Measurements from ENCODE around the gene ERN1.
"Not testable (repeated sequence)": the region's sequence is repeated elsewhere in the genome, so short reads cannot be mapped to it uniquely, and the experiment has no call there.

The ERN1 gene

GRCh38 chr17:64129765-64130558, at the start of gene ERN1:
Gene ERN1 (minus strand): TSS chr17:64130144. CDS start chr17:64130029, 115 bp downstream.
- DNase-seq, result peak; percentile 96

DNA sequence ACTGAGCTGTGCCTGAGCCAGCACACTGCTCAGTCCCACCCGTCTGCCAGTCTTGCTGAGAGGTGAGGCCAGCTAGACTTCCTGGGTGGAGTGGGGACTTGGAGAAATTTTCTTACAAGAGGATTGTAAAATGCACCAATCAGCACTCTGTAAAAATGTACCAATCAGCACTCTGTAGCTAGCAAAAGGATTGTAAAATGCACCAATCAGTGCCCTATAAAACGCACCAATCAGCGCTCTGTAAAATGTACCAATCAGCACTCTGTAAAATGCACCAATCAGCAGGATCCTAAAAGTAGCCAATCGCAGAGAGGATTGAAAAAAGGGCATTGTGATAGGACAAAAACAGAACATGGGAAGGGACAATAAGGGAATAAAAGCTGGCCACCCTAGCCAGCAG, 49.1 kb upstream of the ERN1 start:
- DNase-seq, result not testable (repeated sequence)

GRCh38 chr17:64178011-64178825, 48.3 kb upstream of the ERN1 start:
- no peak for DNase-seq

DNA sequence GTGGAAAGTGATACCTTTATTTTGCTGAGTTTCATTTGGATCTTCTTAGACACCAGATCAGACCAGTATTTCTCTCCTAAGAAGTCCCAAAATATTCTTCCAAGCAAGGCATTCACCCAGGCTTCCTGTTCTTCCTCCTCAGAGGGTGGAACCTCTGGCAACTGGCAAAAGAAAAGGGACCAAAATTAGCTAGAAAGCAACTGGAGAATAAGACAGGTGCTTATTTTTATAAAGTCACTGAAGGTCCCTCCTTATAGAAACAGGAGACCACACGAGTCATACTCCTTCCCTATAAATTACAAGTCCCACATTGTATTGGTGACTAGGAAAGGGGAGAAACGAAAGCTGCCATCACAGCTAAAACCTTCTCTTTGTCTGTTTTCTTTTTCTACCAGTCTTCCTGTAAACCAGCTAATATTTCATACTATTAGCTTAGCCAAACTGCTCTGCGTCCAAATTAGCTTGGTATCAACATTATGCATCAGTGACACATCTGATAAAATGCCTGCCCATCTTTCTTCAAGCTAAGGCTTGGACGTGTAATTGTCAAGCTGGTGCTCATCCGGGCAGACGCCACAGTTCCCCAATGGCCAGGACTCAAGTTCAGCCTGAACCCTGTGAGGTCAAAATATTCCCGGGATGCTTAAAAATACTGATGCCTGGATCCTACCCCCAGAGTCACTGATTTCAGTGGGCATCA, 47.5 kb upstream of the ERN1 start:
- no peak for DNase-seq

- no peak for DNase-seq
Observed at GRCh38 chr17:64176556-64176955, 46.6 kb upstream of the ERN1 start.

DNA sequence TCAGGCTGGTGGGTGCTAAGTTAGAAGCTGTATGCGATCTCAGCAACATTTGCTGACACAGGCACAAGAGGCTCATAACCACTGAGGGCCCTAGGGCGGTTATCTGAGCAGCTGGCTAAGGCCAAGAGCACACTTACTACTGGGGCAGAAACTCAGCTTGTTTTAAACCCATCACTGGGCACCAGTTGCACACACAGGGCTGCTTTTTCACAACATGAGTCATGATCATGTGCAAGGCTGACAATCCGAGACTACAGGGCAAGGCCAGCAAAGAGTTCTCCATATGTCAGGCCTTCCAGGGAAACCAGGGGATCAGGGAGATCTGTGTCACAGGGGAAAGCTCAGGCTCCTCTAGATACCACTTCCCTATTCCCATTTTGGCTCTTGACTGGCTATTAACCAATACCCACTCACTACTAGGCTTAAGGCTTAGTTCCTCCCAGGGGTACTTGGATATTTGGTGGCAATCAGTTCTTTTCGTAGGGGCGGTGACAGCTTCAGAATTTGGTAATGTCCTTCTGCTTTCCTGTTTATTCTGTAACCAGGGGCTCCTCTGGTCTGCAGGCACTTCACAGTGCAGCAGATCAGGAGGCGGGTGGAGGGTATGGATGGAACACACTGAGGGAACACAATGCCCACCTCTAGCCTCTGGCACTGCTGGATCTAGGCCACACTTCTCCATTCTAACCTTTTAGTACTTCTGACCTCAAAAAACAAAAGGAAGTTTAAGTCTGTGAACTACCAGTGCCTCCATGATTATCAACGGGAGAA, 44.9 kb upstream of the ERN1 start:
- DNase-seq, result no peak

DNA sequence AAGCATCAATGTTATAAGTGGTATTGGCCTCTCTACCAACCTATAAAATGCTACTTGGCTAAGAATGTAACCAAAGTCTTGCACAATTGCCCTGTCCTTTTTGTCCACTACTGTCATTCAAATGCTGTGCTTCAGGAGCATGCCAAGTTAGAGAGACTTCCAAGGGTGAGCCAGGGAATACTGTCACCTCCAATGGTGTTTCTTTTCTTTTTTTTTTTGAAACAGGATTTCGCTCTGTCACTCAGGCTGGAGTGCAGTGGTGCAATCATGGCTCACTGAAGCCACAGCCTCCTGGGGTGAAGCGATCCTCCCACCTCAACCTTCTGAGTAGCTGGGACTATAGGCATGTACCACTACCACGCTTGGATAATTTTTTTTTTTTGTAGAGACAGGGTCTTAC, 43.7 kb upstream of the ERN1 start:
- no peak for DNase-seq

DNA sequence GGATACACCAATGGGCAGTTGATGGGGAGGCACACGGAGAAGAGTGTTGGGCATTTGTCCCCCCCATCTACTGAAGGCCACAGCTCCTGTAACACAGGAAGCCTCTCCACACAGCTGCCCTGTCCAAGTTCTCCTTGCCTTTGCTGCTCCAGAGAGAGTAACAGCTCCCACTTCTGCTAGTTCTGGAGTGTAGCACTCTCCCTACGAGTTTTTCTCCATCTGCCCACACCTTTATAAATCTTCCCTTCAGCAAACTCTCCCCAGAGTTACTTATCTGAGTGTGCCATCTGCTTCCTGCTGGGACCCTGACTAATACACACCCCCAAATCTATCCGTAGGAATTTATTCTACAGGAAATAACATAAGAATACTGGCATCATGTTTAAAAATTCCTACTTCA, 42.6 kb upstream of the ERN1 start:
- no peak for DNase-seq

GRCh38 chr17:64171041-64171440, 41.1 kb upstream of the ERN1 start:
- no peak for DNase-seq

DNA sequence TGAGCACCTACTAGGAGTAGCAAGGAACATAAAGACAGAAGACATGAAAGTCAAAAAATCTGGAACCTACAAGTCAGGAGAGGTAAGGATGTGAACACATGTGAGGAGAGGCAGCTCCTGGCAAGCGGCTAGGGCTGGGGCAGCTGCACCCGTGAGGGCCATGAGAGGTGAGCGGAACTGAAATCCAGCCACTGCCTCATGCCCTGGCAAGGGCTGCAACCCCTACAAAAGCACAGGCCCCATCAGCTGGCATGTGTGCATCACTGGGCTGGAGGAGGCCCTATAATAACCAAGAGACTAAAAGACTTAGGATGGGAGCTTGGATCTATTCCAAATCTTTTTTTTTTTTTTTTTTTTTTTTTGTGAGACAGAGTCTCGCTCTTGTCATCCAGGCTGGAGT, 40.3 kb upstream of the ERN1 start:
- DNase-seq, result no peak

GRCh38 chr17:64167666-64168065, 37.7 kb upstream of the ERN1 start:
- not testable (repeated sequence) for DNase-seq

- no peak for DNase-seq
Observed at GRCh38 chr17:64166876-64167275, 36.9 kb upstream of the ERN1 start.

DNA sequence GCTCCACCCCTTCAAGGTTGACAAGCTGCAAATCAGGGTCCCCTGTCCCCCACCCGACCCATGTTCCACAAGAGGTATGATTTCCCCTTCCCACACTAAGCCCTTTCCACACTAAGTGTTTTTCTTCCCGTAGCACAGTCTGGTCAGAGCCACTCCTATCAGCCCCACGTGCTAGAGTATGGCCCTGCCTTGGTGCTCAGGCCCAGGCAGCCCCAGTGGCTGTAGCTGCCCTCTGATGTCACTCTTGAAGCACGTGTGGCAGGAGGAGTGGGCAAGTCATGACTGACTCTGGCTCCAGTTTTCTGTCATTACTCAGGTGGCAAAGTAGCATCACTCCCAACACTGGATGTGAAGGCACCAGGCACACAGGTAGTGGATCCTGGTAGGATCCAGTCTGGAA, 35.4 kb upstream of the ERN1 start:
- no peak for DNase-seq

DNA sequence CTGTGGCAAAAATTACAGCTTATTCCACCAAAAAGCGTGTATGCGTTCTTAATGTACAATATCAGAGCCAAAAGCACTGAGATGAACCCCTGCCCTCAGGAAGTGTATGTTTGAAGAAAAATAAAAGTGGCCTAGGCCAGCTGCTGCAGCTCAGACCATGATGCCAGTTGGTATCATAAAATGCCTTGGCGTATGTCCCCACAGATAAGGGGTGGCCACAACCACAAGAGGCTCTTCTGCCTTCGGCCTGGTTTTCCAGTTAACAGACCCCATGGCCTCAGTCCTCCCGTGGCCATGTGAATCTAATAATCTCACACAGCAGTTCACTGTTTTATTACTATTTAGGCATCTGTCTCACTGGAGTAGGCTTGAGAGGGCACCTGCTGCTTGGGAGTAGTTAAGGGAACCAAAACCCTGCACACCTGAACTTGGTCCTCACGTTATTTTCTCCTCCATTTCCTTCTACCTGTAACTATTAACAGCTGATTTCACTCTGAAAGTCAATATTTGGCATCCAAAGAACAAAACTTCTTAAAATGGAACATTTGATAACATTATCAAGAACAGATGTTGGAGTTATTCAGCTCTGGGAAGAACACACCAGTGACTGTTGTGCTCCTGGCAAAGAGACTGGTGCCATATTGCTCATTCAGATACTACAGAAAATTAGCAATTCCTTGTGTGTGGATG, 34.8 kb upstream of the ERN1 start:
- no peak for DNase-seq

DNA sequence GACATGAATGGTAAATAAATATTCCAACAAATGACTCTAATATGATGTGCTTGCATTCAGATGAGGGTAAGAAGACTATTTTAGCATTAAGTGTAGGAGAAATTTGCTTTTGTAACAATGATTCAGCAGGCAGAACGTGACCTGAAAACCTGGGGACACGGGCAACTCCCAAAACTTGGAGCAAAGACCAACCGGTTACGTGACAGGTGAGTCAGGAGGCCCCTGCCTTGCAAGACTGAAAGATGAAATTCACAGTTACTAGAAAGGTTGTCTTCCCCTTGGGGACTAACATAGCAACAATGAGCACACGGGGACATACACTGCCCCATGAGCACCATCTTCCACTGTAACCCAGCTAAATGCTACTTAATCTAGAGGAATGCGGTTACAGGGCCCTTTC, 33.5 kb upstream of the ERN1 start:
- no peak for DNase-seq

- no peak for DNase-seq
Observed at GRCh38 chr17:64162554-64162953, 32.6 kb upstream of the ERN1 start.

- no peak for DNase-seq
Observed at GRCh38 chr17:64161380-64162176, 31.6 kb upstream of the ERN1 start.

DNA sequence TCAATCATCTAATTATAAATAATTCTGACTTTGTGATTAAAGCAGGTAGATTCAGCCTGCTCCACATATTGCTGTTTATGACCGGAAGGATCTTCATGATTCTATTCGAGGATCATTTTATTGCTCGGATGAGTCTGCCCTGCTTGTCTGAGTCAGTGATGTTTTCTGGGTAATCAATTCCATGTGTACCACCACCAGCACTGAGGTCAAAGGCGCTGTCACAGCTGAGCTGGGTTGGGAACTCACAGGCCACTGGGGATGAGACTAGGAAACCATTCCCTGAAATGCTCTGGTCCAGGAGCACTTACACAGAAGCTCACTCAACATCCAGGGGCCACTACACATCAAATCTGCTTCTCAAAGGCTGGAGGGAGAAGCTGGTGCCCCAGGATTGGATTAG, 30.4 kb upstream of the ERN1 start:
- DNase-seq, result no peak

DNA sequence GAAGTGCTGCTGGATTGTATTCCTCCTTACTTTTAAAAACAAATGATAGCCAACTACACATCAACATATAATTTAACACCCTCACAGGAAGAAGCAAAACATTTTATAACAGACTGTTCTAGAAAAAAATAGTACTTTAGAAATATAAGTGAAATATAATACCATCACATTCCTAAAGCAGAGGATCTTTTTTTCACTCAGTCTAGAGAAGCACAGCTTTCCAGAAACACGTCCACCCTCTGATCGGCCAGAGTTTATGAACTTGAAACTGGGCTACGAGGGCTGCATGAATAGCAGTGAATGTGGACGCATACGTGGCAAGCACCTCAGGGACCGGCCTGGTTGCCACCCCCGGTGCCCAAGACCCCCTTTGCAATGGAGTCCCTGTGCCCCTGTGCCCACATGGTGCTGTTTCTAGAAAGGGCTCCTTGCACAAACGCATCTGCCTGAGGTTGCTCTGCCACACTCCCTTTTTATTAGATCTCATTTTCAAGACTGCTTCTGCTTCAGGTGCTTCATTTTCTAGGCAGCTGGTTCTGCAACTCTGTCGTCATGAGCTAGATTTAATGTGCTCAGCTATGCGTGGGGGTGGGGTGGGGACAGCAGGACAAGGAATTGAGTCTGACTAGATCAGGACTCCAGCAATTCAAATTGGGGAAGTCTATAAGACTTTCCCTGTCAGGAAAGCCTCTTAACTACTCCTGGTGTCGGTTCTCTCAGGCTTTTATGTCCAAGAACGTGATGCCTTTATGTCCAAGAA, 29.1 kb upstream of the ERN1 start:
- no peak for DNase-seq

DNA sequence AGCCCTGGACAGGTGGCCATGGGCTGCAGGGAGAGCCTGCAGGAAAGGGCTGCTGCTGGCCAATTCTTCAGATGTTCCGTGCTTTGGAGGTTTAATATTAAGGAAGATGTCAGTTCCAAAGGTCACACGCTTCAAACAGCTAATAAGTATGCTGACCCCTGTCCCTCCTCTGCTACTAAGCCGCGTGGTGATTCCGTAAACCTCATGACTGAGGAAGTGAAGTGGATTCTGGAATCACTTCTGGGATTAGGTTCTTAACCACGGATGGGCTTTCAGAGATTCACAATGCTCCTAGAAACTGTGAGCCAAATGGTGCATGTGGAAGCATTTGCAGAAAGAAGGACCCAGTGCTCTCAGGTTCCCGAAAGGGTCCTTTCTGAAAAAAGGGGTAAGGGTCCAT, 28.5 kb upstream of the ERN1 start:
- no peak for DNase-seq
